Skeletal muscle tissue (tissue), 4 donors: ENCODE measurements around the gene MATN3. TPM values are rescaled to one million over a fixed set of nuclear protein-coding genes. Genes with fewer than 3 reads are reported as not detected.

Source experiments
- H3K27ac ChIP-seq: one replicate; pipeline ENCODE4 v1.7.0; 2013; ENCODE audit warnings: mild to moderate bottlenecking, low read depth, low read length, inconsistent platforms
- H3K27me3 ChIP-seq, 3 donors: one replicate each; pipeline ENCODE4 v1.7.0; 2013; ENCODE audit warnings: low read length in 3 of 3; ENCODE audit not compliant: control insufficient read depth in 3 of 3, insufficient read depth in 3 of 3
- H3K36me3 ChIP-seq, 3 donors: one replicate each; pipeline ENCODE4 v1.7.0; 2013; ENCODE audit warnings: low read length in 3 of 3; ENCODE audit not compliant: control insufficient read depth in 3 of 3, insufficient read depth in 3 of 3
- H3K4me1 ChIP-seq, 3 donors: one replicate each; pipeline ENCODE4 v1.7.0; 2013; ENCODE audit warnings: low read length in 3 of 3, mild to moderate bottlenecking in 3 of 3; ENCODE audit not compliant: control insufficient read depth in 3 of 3, insufficient read depth in 3 of 3
- H3K4me3 ChIP-seq, 3 donors: one replicate each; pipeline ENCODE4 v1.7.0; 2013; ENCODE audit warnings: low read length in 3 of 3
- H3K9ac ChIP-seq, 3 donors: one replicate each; pipeline ENCODE4 v1.7.0; 2013; ENCODE audit warnings: low read length in 3 of 3, mild to moderate bottlenecking in 3 of 3, moderate library complexity in 2 of 3, low read depth in 1 of 3
- H3K9me3 ChIP-seq, 3 donors: one replicate each; pipeline ENCODE4 v1.7.0; 2013; ENCODE audit warnings: low read length in 3 of 3; ENCODE audit not compliant: control insufficient read depth in 3 of 3
- total RNA-seq: library from RNA; depleted of rRNA; stranded (reverse); fragments of >200 nt; gene quantifications from one replicate; pipeline ENCODE4 v1.2.3, GENCODE V29; 2014
- donor health status: Osteomylitis.

MATN3 gene
- total RNA-seq = 0.52 TPM

- Histone ChIP-seq H3K9ac (peak within 1 kb of the TSS in 2 of 3 donors; percentile 51 to 72), H3K27me3 (peaks cover 6 to 21% (median 16%) of the 10 kb centered on the region in 3 donors), H3K36me3 (no peaks in the 10 kb centered on the region), H3K9me3 (peaks cover 0 to 4% (median 0%) of the 10 kb centered on the region in 3 donors), H3K4me3 (peak within 1 kb of the TSS; percentile 53 to 71 (median 65)), H3K27ac (no peak within 1 kb of the TSS), H3K4me1 (peaks cover 6 to 14% (median 8%) of the 10 kb centered on the region in 3 donors)
These were observed at the start of gene MATN3 for GRCh38 chr2:20012282-20013125. Gene MATN3 (minus strand): TSS chr2:20012668. CDS start chr2:20012631, 37 bp downstream.

GRCh38 chr2:20061940-20062339 lies 49.5 kb upstream of the MATN3 start:
- no peak overlapping the region for H3K27ac ChIP-seq
- H3K4me3 ChIP-seq = no peak overlapping the region
- no peaks in the 10 kb centered on the region for H3K36me3 ChIP-seq
- H3K27me3 ChIP-seq = no peaks in the 10 kb centered on the region
- no peak overlapping the region for H3K9ac ChIP-seq
- H3K9me3 ChIP-seq = no peaks in the 10 kb centered on the region
- H3K4me1 ChIP-seq = peaks cover 7 to 22% (median 12%) of the 10 kb centered on the region in 3 donors

GRCh38 chr2:20061476-20061875 lies 49.0 kb upstream of the MATN3 start:
- Histone ChIP-seq H3K4me3 (no peak overlapping the region), H3K27ac (no peak overlapping the region), H3K36me3 (no peaks in the 10 kb centered on the region), H3K27me3 (no peaks in the 10 kb centered on the region), H3K9ac (no peak overlapping the region), H3K4me1 (peaks cover 5 to 20% (median 11%) of the 10 kb centered on the region in 3 donors), H3K9me3 (no peaks in the 10 kb centered on the region)

GRCh38 chr2:20060106-20060505 lies 47.6 kb upstream of the MATN3 start:
- no peaks in the 10 kb centered on the region for H3K9me3 ChIP-seq
- no peak overlapping the region for H3K4me3 ChIP-seq
- H3K9ac ChIP-seq = no peak overlapping the region
- H3K36me3 ChIP-seq = no peaks in the 10 kb centered on the region
- peaks cover 0 to 12% (median 3%) of the 10 kb centered on the region in 3 donors for H3K4me1 ChIP-seq
- no peaks in the 10 kb centered on the region for H3K27me3 ChIP-seq
- H3K27ac ChIP-seq = no peak overlapping the region

- Histone ChIP-seq H3K36me3 (no peaks in the 10 kb centered on the region), H3K4me3 (no peak overlapping the region), H3K4me1 (peaks cover 3 to 10% (median 6%) of the 10 kb centered on the region in 3 donors), H3K9me3 (no peaks in the 10 kb centered on the region), H3K27me3 (no peaks in the 10 kb centered on the region), H3K27ac (no peak overlapping the region), H3K9ac (no peak overlapping the region)
These were observed 44.8 kb upstream of the MATN3 start for GRCh38 chr2:20057268-20057667.

- Histone ChIP-seq H3K4me1 (peaks cover 2 to 15% (median 8%) of the 10 kb centered on the region in 3 donors), H3K4me3 (no peak overlapping the region), H3K36me3 (no peaks in the 10 kb centered on the region), H3K9ac (no peak overlapping the region), H3K27ac (no peak overlapping the region), H3K9me3 (no peaks in the 10 kb centered on the region), H3K27me3 (no peaks in the 10 kb centered on the region)
These were observed 42.5 kb upstream of the MATN3 start for GRCh38 chr2:20054931-20055330.

GRCh38 chr2:20054119-20054518 lies 41.7 kb upstream of the MATN3 start:
- Histone ChIP-seq H3K27me3 (no peaks in the 10 kb centered on the region), H3K36me3 (no peaks in the 10 kb centered on the region), H3K9ac (no peak overlapping the region), H3K4me1 (peaks cover 3 to 23% (median 12%) of the 10 kb centered on the region in 3 donors), H3K4me3 (no peak overlapping the region), H3K27ac (no peak overlapping the region), H3K9me3 (no peaks in the 10 kb centered on the region)

- no peaks in the 10 kb centered on the region for H3K36me3 ChIP-seq
- no peaks in the 10 kb centered on the region for H3K27me3 ChIP-seq
- peak overlapping the region; percentile 84 to 96 (median 95) for H3K4me3 ChIP-seq
- peaks cover 3 to 32% (median 21%) of the 10 kb centered on the region in 3 donors for H3K4me1 ChIP-seq
- H3K27ac ChIP-seq = peak overlapping the region; percentile 97
- H3K9ac ChIP-seq = peak overlapping the region in 2 of 3 donors; percentile 84 to 96
- no peaks in the 10 kb centered on the region for H3K9me3 ChIP-seq
These were observed 40.4 kb upstream of the MATN3 start for GRCh38 chr2:20052861-20053281.

GRCh38 chr2:20052229-20052851 lies 39.9 kb upstream of the MATN3 start:
- Histone ChIP-seq H3K36me3 (no peaks in the 10 kb centered on the region), H3K4me1 (peaks cover 3 to 32% (median 21%) of the 10 kb centered on the region in 3 donors), H3K9me3 (no peaks in the 10 kb centered on the region), H3K9ac (peak overlapping the region; percentile 84 to 98 (median 96)), H3K27me3 (no peaks in the 10 kb centered on the region), H3K4me3 (peak overlapping the region; percentile 84 to 96 (median 95)), H3K27ac (peak overlapping the region; percentile 97)
